CD4-positive, alpha-beta T cell treated with Interleukin-6 for 4 hours (primary cell): Measurements from ENCODE around the gene CCDC149.
"Not testable (repeated sequence)": the region's sequence is repeated elsewhere in the genome, so short reads cannot be mapped to it uniquely, and the experiment has no call there.

Experiments used
- DNase-seq: peaks from one replicate; pipeline ENCODE4 v3.0.0-alpha.2; 2020; ENCODE audit warnings: mixed read lengths

The CCDC149 gene

GRCh38 chr4:24915121-24915922 lies 2.5 kb upstream of the CCDC149 start:
- no peak for DNase-seq

GRCh38 chr4:24914460-24914859 lies 1.6 kb upstream of the CCDC149 start:
- DNase-seq, result no peak

GRCh38 chr4:24913119-24913485 lies 260 bp upstream of the CCDC149 start:
- DNase-seq, result no peak

DNA sequence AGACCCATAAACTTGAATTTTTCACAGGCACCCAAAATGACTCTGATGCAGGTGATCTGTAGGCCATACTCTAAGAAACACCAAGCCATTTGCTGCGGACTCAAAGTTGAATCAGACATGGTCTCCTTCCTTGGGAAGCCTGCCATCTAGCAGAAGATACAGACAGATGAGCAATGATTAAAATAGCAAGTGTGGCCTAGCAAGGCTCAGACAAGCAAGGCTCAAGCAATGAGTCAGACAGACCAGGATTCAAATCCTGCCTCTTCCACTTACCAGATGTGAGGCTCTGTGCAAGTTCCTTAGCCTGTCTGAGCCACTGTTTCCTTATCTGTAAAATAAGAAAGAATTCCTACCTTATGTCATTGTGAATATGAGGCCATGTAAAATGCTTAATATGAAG lies 2.3 kb downstream of the CCDC149 start:
- DNase-seq, result no peak

DNA sequence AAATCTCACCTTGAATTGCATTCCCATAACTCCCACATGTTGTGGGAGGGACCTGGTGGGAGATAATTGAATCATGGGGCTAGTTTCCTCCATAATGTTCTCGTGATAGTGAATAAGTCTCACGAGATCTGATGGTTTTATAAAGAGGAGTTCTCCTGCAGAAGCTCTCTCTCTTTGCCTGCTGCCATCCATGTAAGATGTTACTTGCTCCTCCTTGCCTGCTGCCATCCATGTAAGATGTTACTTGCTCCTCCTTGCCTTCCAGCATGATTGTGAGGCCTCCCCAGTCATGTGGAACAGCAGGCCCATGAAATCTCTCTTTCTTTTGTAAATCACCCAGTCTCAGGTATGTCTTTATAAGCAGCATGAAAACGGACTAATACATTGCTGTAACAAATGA lies 3.2 kb downstream of the CCDC149 start:
- DNase-seq, result not testable (repeated sequence)

DNA sequence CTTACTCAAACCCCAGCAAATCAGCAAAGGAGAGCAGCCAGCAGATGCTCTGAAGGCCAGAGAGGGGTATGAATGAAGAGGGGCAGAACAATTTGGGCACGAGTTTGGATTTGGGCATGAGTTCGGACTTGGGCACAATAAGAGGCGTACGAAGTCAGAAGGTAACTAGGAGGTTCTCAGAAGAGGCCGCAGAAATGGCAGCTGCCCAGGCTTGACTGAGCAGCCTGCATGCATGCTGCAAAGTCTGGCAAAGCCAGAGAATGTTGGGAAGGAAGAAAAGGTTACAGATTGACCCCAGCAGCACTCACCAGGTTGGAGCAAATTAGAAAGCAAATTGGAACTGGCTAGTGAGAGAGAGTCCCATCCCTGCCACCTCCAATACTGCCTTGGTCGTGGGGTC lies 15.2 kb downstream of the CCDC149 start:
- DNase-seq, result no peak

GRCh38 chr4:24896977-24897376 lies 15.9 kb downstream of the CCDC149 start:
- DNase-seq, result no peak

GRCh38 chr4:24896056-24896455 lies 16.8 kb downstream of the CCDC149 start:
- DNase-seq, result no peak

DNA sequence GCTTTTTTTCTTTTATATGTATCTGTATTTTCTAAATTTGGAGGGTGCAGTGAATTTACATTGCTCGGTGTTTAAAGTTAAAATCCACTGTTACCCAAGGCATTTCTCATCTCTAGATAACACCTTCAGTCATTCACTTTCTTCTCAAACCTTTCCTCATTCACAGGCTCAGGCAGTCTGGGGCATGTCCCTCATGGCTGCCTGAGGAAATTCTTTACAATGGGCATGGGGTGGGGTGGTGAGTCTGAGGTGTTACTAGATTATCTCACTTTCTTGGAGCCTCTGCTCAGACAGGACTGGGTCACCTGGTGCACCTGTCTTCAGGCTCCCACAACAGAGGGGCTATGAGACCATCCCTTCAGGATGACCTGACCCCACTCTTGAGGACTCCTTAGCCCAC lies 17.4 kb downstream of the CCDC149 start:
- no peak for DNase-seq

GRCh38 chr4:24894846-24895245 lies 18.0 kb downstream of the CCDC149 start:
- no peak for DNase-seq

DNA sequence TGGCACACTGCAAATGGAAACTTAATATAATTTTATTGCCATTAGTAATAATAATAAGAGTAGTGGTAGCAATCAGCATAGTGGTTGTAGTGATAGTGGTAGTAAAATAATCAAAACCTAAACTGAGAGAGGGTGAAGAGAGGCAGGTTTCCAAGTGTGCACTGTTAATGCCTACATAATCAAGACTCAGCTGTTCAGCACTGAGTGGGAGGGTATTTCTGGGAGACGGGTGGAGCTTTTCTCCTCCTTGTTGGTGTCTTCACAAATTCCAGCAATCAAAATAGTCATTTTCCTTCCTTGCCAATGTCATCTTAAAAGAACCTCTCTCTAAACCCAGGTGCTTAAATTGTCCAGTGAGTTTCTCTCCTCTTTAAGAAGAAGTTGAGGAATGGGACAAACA lies 18.6 kb downstream of the CCDC149 start:
- DNase-seq, result no peak

- DNase-seq, result no peak
These were observed 20.1 kb downstream of the CCDC149 start for GRCh38 chr4:24892778-24893177.

- no peak for DNase-seq
These were observed 20.6 kb downstream of the CCDC149 start for GRCh38 chr4:24892278-24892677.

- DNase-seq, result no peak
These were observed 22.2 kb downstream of the CCDC149 start for GRCh38 chr4:24890561-24891126.

- no peak for DNase-seq
These were observed 22.9 kb downstream of the CCDC149 start for GRCh38 chr4:24889991-24890390.

DNA sequence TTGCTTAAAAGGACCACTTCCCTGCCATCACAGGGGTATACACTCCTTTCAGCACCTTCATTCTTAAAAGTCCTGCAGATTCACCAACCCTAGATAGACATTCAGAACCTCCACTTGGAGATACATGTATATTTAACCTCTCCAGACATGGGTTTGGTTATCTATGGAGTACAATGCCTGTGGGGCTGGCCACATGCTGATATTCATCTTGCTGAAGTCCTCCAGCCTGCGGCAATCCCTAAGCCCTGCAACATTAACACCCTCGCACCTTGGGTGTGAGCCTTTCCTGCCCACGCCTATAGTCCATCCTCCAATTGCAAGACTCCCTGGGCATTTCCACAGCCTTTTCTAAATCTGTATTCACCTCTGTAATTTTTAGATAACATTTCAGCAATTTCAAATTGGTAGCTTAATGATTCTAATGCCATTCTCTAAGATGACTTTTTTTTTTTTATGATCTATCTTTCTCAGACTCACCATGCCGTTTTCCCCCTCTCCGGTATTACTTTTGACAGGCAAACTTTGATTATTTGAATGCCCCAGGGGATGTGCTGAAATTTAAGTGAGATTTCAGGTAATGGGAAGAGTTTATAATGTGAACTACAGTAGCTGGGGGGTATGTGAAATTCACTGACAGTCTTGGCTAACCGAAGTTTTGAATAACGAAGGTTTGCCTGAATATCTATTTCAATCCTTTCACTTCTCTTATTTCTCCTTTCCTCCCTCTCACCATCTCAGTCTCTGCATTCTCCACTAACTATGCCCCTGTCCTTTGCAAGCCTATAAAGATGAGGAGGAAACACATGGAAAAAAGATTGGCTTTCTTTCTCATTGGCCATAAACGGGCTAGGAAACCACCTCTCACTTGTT lies 24.1 kb downstream of the CCDC149 start:
- no peak for DNase-seq

GRCh38 chr4:24887881-24888430 lies 24.9 kb downstream of the CCDC149 start:
- no peak for DNase-seq

GRCh38 chr4:24886596-24886995 lies 26.2 kb downstream of the CCDC149 start:
- DNase-seq, result no peak

GRCh38 chr4:24885342-24885741 lies 27.5 kb downstream of the CCDC149 start:
- DNase-seq, result no peak

DNA sequence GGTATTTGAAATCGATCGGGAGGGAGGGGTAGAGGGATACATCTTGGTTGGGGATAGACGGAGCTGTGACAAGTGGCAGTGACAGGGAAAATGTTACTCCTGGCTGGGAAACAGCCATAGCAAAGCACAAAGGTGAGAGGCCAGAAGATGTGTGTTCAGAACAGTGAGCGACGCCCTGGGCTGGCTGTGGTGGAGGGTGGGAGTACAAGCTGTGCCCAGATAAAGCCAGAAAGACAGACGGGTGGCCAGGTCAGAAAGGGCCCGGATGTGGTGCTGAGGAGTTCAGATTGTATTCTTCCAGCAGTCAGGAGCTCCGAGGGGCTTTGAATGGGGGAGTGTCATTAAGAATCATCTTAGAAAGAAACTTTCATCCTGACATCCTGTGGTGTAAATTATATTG lies 27.9 kb downstream of the CCDC149 start:
- DNase-seq, result no peak

GRCh38 chr4:24881508-24882196 lies 31.2 kb downstream of the CCDC149 start:
- no peak for DNase-seq

DNA sequence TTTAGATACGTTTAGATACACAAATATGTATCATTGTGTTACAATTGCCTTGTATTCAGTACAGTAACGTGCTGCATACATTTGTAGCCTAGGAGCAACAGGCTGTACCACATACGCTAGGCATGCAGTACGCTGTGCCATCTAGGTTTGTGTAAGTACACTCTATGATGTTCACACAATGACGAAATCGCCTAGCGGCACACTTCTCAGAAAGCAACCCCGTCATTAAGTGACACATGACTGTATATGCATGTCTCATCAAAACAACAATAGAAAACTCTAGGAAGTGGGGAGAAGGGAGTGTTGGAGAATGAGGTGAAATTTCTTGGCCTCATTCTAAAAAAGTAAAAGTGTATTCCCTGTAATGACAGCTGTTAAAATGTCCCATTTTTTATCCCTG lies 32.7 kb downstream of the CCDC149 start:
- DNase-seq, result no peak

DNA sequence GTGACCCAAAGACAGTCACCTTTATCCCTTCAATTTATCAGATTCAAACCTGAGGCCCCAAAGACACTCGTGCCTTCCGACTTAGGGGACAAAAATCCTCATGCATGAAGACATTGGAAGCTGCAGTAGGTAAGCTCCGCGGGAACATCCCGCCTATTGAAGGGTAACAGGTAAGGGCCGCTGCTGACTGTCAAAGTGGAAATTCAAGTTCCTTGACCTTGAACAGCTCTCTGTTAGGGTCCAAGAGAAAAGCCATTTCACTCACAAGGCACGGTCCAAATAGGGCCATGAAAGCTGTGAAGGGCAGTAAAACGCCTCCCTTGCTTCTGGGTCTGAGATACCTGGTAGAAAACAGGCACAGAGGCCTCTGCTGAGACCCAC lies 34.2 kb downstream of the CCDC149 start:
- DNase-seq, result no peak
